SK-N-SH (cell line): ENCODE data around the gene C12orf43. TPM values are rescaled to one million over a fixed set of nuclear protein-coding genes. Genes with fewer than 3 reads are reported as not detected.

Source experiments
- CTCF ChIA-PET: fragments of 300-600, 350-600 bp; formaldehyde crosslinking; extraction: SDS; loops from one replicate; lab custom pipeline; 2021; lab: Yijun Ruan, JAX
- POLR2A ChIA-PET: fragments of 350-600 bp; sonication (Branson Sonifier 250); formaldehyde crosslinking; extraction: SDS; loops from one replicate; lab custom pipeline; 2020; ENCODE audit warnings: antibody characterized with exemption, inconsistent platforms; lab: Yijun Ruan, JAX
- DNase-seq: peaks from one replicate; pipeline ENCODE4 v3.0.0; 2012
- H2AFZ ChIP-seq: fragments of 200-600 bp; sonication (generic); 2 replicates; pipeline ENCODE4 v1.8.1; 2016; ENCODE audit warnings: antibody characterized with exemption, mild to moderate bottlenecking, low read depth
- H3F3A ChIP-seq: fragments of 200-600 bp; sonication (generic); replicated peaks from 2 replicates; pipeline ENCODE3; 2016; ENCODE audit warnings: antibody characterized with exemption, mild to moderate bottlenecking; ENCODE audit not compliant: insufficient read depth
- H3K27ac ChIP-seq, 2 experiments: fragments of 200-500 bp in 1 of 2; fragments of 200-600 bp in 1 of 2; sonication (Bioruptor generic) in 1 of 2; sonication (generic), shearing (Covaris generic) in 1 of 2; 2 replicates each; pipeline versions ENCODE4 v1.5.1 to v1.6.1; 2014 to 2016; ENCODE audit warnings: low read depth in 2 of 2, inconsistent platforms in 1 of 2, low read length in 1 of 2, mild to moderate bottlenecking in 1 of 2, mixed read lengths in 1 of 2
- H3K27me3 ChIP-seq: fragments of 200-600 bp; sonication (generic), shearing (Covaris generic); 2 replicates; pipeline ENCODE4 v1.6.1; 2016; ENCODE audit warnings: mixed run types; ENCODE audit not compliant: insufficient read depth
- H3K36me3 ChIP-seq, 2 experiments: fragments of 200-500 bp in 1 of 2; fragments of 200-600 bp in 1 of 2; sonication (Bioruptor generic) in 1 of 2; sonication (generic) in 1 of 2; replicated peaks in 1 of 2; 2 replicates each; pipeline versions ENCODE3 to v1.5.1; 2014 to 2016; ENCODE audit warnings: low read length in 1 of 2, mild to moderate bottlenecking in 1 of 2; ENCODE audit not compliant: insufficient read depth in 2 of 2, control insufficient read depth in 1 of 2
- H3K4me1 ChIP-seq, 2 experiments: fragments of 200-500 bp in 1 of 2; fragments of 200-600 bp in 1 of 2; sonication (Bioruptor generic) in 1 of 2; sonication (generic), shearing (Covaris generic) in 1 of 2; 2 replicates each; pipeline versions ENCODE4 v1.5.1 to v1.6.1; 2014 to 2016; ENCODE audit warnings: low read depth in 1 of 2, low read length in 1 of 2, mixed run types in 1 of 2; ENCODE audit not compliant: insufficient read depth in 2 of 2, control insufficient read depth in 1 of 2
- H3K4me2 ChIP-seq: fragments of 200-600 bp; sonication (generic), shearing (Covaris generic); 2 replicates; pipeline ENCODE4 v1.6.1; 2017; ENCODE audit warnings: mixed run types
- H3K4me3 ChIP-seq, 2 experiments: fragments of 200-500 bp in 1 of 2; fragments of 200-600 bp in 1 of 2; sonication (Bioruptor generic) in 1 of 2; sonication (generic), shearing (Covaris generic) in 1 of 2; 2 replicates each; pipeline versions ENCODE4 v1.5.1 to v1.8.1; 2014 to 2016; ENCODE audit warnings: low read depth in 2 of 2, inconsistent platforms in 1 of 2, low read length in 1 of 2, mild to moderate bottlenecking in 1 of 2, mixed read lengths in 1 of 2, moderate library complexity in 1 of 2
- H3K79me2 ChIP-seq: fragments of 200-600 bp; sonication (generic); 2 replicates; pipeline ENCODE4 v1.8.1; 2017; ENCODE audit warnings: mild to moderate bottlenecking; ENCODE audit not compliant: insufficient read depth
- H3K9ac ChIP-seq: fragments of 200-600 bp; sonication (generic); 2 replicates; pipeline ENCODE4 v1.6.1; 2017; ENCODE audit warnings: mixed run types
- H3K9me2 ChIP-seq: fragments of 200-600 bp; sonication (generic); 2 replicates; pipeline ENCODE4 v1.6.1; 2017; ENCODE audit warnings: mixed run types
- H3K9me3 ChIP-seq: fragments of 200-600 bp; sonication (generic); 2 replicates; pipeline ENCODE4 v1.6.1; 2017; ENCODE audit warnings: mixed run types, mild to moderate bottlenecking, moderate library complexity
- H4K20me1 ChIP-seq: fragments of 200-600 bp; sonication (generic); 2 replicates; pipeline ENCODE4 v1.6.1; 2017; ENCODE audit warnings: mild to moderate bottlenecking, mixed run types; ENCODE audit not compliant: insufficient read depth
- CHD2 ChIP-seq: fragments of 150-350 bp; IDR thresholded peaks from 2 replicates; pipeline ENCODE4 v1.6.1; 2018; ENCODE audit warnings: low read length; ENCODE audit not compliant: partially characterized antibody
- CTCF ChIP-seq: fragments of 200-600 bp; sonication (generic); IDR thresholded peaks from 2 replicates; pipeline ENCODE4 v1.6.1; 2017; ENCODE audit warnings: antibody characterized with exemption, mild to moderate bottlenecking, moderate library complexity
- ELF1 ChIP-seq: IDR thresholded peaks from 2 replicates; pipeline ENCODE4 v1.4.0; 2012
- EZH2phosphoT487 ChIP-seq: fragments of 200-600 bp; sonication (generic); IDR thresholded peaks from 2 replicates; pipeline ENCODE4 v1.6.1; 2017; ENCODE audit warnings: low read depth, mixed run types, mild to moderate bottlenecking, antibody characterized with exemption, moderate library complexity, borderline replicate concordance
- FOSL2 ChIP-seq: IDR thresholded peaks from 2 replicates; pipeline ENCODE4 v1.4.0; 2012; ENCODE audit warnings: low read depth, mild to moderate bottlenecking, moderate library complexity, borderline replicate concordance
- FOXM1 ChIP-seq: IDR thresholded peaks from 2 replicates; pipeline ENCODE4 v1.4.0; 2012; ENCODE audit warnings: low read depth, mild to moderate bottlenecking
- GABPA ChIP-seq: IDR thresholded peaks from 2 replicates; pipeline ENCODE4 v1.4.0; 2012; ENCODE audit warnings: low read depth, mild to moderate bottlenecking
- GATA2 ChIP-seq: sonication (generic); formaldehyde crosslinking; IDR thresholded peaks from 2 replicates; pipeline ENCODE4 v1.5.0; 2020; ENCODE audit warnings: mild to moderate bottlenecking, missing genetic modification reagents
- IRF3 ChIP-seq: fragments of 150-350 bp; IDR thresholded peaks from 2 replicates; pipeline ENCODE4 v1.6.1; 2016; ENCODE audit warnings: mild to moderate bottlenecking, low read depth, low read length
- MAX ChIP-seq: IDR thresholded peaks from 2 replicates; pipeline ENCODE4 v1.4.0; 2012; ENCODE audit warnings: low read depth
- NFIC ChIP-seq: IDR thresholded peaks from 2 replicates; pipeline ENCODE4 v1.4.0; 2012; ENCODE audit warnings: borderline replicate concordance
- POLR2AphosphoS5 ChIP-seq: IDR thresholded peaks from 2 replicates; pipeline ENCODE4 v1.6.1; 2012; ENCODE audit warnings: low read depth, low read length
- RAD21 ChIP-seq: IDR thresholded peaks from 2 replicates; pipeline ENCODE4 v1.6.1; 2012; ENCODE audit warnings: mild to moderate bottlenecking, low read length
- REST ChIP-seq: IDR thresholded peaks from 2 replicates; pipeline ENCODE4 v1.6.1; 2012; ENCODE audit warnings: mild to moderate bottlenecking, low read depth, low read length, moderate library complexity
- RXRA ChIP-seq: IDR thresholded peaks from 2 replicates; pipeline ENCODE4 v1.4.0; 2012; ENCODE audit warnings: low read depth, mild to moderate bottlenecking, borderline replicate concordance
- SMC3 ChIP-seq: IDR thresholded peaks from 2 replicates; pipeline ENCODE4 v1.6.1; 2012; ENCODE audit warnings: low read depth, low read length, improper control_type of control experiment
- TAF1 ChIP-seq: IDR thresholded peaks from 2 replicates; pipeline ENCODE4 v1.6.1; 2012; ENCODE audit warnings: low read depth, mild to moderate bottlenecking, low read length, moderate library complexity, borderline replicate concordance
- YY1 ChIP-seq: IDR thresholded peaks from 2 replicates; pipeline ENCODE4 v1.4.0; 2012; ENCODE audit warnings: low read depth, mild to moderate bottlenecking
- WGBS: methylation state at CpG from one replicate; pipeline ENCODE4 v1.1.6; 2017; ENCODE audit warnings: low lambda C conversion rate; 5-methylcytosine and 5-hydroxymethylcytosine counted together
- polyA plus RNA-seq, 3 experiments: library from polyadenylated mRNA; depleted of rRNA; stranded (reverse); fragments of >200 nt; gene quantifications; 2 replicates each; pipeline ENCODE4 v1.2.3, GENCODE V29; 2012

The C12orf43 gene
- polyA plus RNA-seq, 1 of the 3 experiments (the other 2 are of a cell fraction): 13.9 TPM

- Histone ChIP-seq H3F3A (no peaks in the 10 kb centered on the region), H3K9ac (no peak overlapping the region), H3K27me3 (no peaks in the 10 kb centered on the region; the same call in 1 of the 2 replicates), H3K4me3 (no peak overlapping the region), H3K79me2 (no peaks in the 10 kb centered on the region), H3K4me2 (no peak overlapping the region), H3K27ac (no peak overlapping the region), H4K20me1 (no peaks in the 10 kb centered on the region), H3K9me3 (no peaks in the 10 kb centered on the region), H3K36me3 (no peaks in the 10 kb centered on the region), H3K4me1 (peaks cover 0 to 2% of the 10 kb centered on the region in 2 experiments; a peak in 1 of 4 replicates), H3K9me2 (no peaks in the 10 kb centered on the region), H2AFZ (no peak overlapping the region)
- WGBS: 92% methylated on average over 3 of the region's 3 CpGs
- POLR2A ChIA-PET: interaction anchor here (0.6 kb wide), 1 partner anchor 12 kb away, joined by 6 read pairs; no protein-coding TSS in a partner anchor
- CTCF ChIA-PET: interaction anchor here (1.2 to 5.2 kb wide), 4 partner anchors 10 to 323 kb away, joined by 3 to 101 read pairs (median 13); no protein-coding TSS in a partner anchor
- TF ChIP-seq YY1 (no peak), CTCF (no peak)
- no peak for DNase-seq
These were observed 46.0 kb downstream of the C12orf43 start for GRCh38 chr12:120970310-120970709.

- DNase-seq: no peak
- Histone ChIP-seq H4K20me1 (no peaks in the 10 kb centered on the region), H3K36me3 (no peaks in the 10 kb centered on the region), H3K27ac (no peak overlapping the region), H3K9ac (no peak overlapping the region), H3K4me3 (no peak overlapping the region), H2AFZ (no peak overlapping the region), H3K9me2 (no peaks in the 10 kb centered on the region), H3K79me2 (no peaks in the 10 kb centered on the region), H3K27me3 (no peaks in the 10 kb centered on the region; the same call in 1 of the 2 replicates), H3K9me3 (no peaks in the 10 kb centered on the region), H3K4me1 (no peaks in the 10 kb centered on the region), H3F3A (no peaks in the 10 kb centered on the region), H3K4me2 (no peak overlapping the region)
- 74% methylated on average over 11 of the region's 13 CpGs for WGBS
- ChIA-PET POLR2A (no interaction called here), CTCF (interaction anchor here (0.6 to 1.7 kb wide), 2 partner anchors 141 to 318 kb away, joined by 3 to 8 read pairs; no protein-coding TSS in a partner anchor)
- TF ChIP-seq CHD2 (no peak), RXRA (no peak), EZH2phosphoT487 (no peak), RAD21 (no peak), MAX (no peak), REST (no peak), GABPA (no peak), NFIC (no peak), POLR2AphosphoS5 (no peak), CTCF (no peak), SMC3 (no peak), IRF3 (no peak), FOSL2 (no peak), ELF1 (no peak), GATA2 (no peak), FOXM1 (no peak), TAF1 (no peak)
These were observed 50.7 kb downstream of the C12orf43 start for GRCh38 chr12:120965534-120966091.
